Thyroid gland (tissue), 4 donors: ENCODE measurements around the gene SLC38A1.

ENCODE experiments used
- CTCF ChIP-seq, 6 experiments: fragments of 200-600 bp in 3 of 6; fragments of 450-650 bp in 3 of 6; sonication (generic) in 3 of 6; IDR thresholded peaks; one replicate each; pipeline ENCODE4 v1.5.1; 2016 to 2019; ENCODE audit warnings: antibody characterized with exemption in 6 of 6, mild to moderate bottlenecking in 2 of 6, inconsistent platforms in 1 of 6, moderate library complexity in 1 of 6
- POLR2A ChIP-seq, 2 donors: fragments of 450-650 bp; IDR thresholded peaks; one replicate each; pipeline ENCODE4 v1.6.1; 2017; ENCODE audit warnings: antibody characterized with exemption in 2 of 2, mild to moderate bottlenecking in 2 of 2, moderate library complexity in 1 of 2

- no peak for TF ChIP-seq CTCF (IDR thresholded peaks at IDR 0.05)
- no peak for TF ChIP-seq POLR2A (IDR thresholded peaks at IDR 0.05)
These were observed 67.5 kb downstream of the SLC38A1 start for GRCh38 chr12:46201284-46201789.
